Measurements from ENCODE around the gene SECISBP2. TPM values are rescaled to one million over a fixed set of nuclear protein-coding genes. Genes with fewer than 3 reads are reported as not detected.

SECISBP2 gene
- total and polyA plus RNA-seq, 2 of the 13 experiments (the other 11 are each of a cell fraction or from before 2014, with no cell fraction given) = 32.4 to 38.0 TPM

- TF ChIP-seq ZNF512B (CRISPR knock-in tag; IDR thresholded peaks at IDR 0.05; ENCODE audit: borderline replicate concordance) = no peak
- TF ChIP-seq FOSL1 (CRISPR knock-in tag; IDR thresholded peaks at IDR 0.05; ENCODE audit: borderline replicate concordance) = no peak
- TF ChIP-seq SOX5 (CRISPR knock-in tag; IDR thresholded peaks at IDR 0.05; ENCODE audit: borderline replicate concordance) = peak; percentile 34; the same call in 1 of the 2 replicates
- no peak for TF ChIP-seq CBFB (CRISPR knock-in tag; IDR thresholded peaks at IDR 0.05)
- no peak for TF ChIP-seq STAT5B (CRISPR knock-in tag; IDR thresholded peaks at IDR 0.05)
- no peak for TF ChIP-seq ZNF256 (CRISPR knock-in tag; conservative IDR thresholded peaks at IDR 0.05)
- peak; percentile 29; the same call in 1 of the 2 replicates for TF ChIP-seq ZNF331 (CRISPR knock-in tag; IDR thresholded peaks at IDR 0.05)
- TF ChIP-seq MNT (IDR thresholded peaks at IDR 0.05) = peak; percentile 43; the same call in 1 of the 2 replicates
- no peak for TF ChIP-seq GLI4 (CRISPR knock-in tag; IDR thresholded peaks at IDR 0.05; ENCODE audit: borderline replicate concordance)
- no peak for TF ChIP-seq RBM39 (IDR thresholded peaks at IDR 0.05; ENCODE audit: low read depth, low read length, poor library complexity, severe bottlenecking)
- TF ChIP-seq BHLHE40 (IDR thresholded peaks at IDR 0.05; ENCODE audit: low read length) = peak; percentile 55
- TF ChIP-seq FOSL2 (CRISPR knock-in tag; IDR thresholded peaks at IDR 0.05) = peak; percentile 74
- no peak for TF ChIP-seq SMARCE1 (IDR thresholded peaks at IDR 0.05; ENCODE audit: borderline replicate concordance)
- no peak for TF ChIP-seq ZSCAN20 (CRISPR knock-in tag; IDR thresholded peaks at IDR 0.05; ENCODE audit: borderline replicate concordance)
- 0 out of 3 replicates have a peak, but pooled peaks have one; percentile 29 for TF ChIP-seq MXI1 (IDR thresholded peaks at IDR 0.05; ENCODE audit: borderline replicate concordance, low read depth, low read length)
- TF ChIP-seq RBM22 (optimal IDR thresholded peaks at IDR 0.05; ENCODE audit: low read length) = no peak
- TF ChIP-seq TEAD3 (CRISPR knock-in tag; optimal IDR thresholded peaks at IDR 0.05; ENCODE audit: borderline replicate concordance) = peak; percentile 38
- TF ChIP-seq KLF11 (CRISPR knock-in tag; IDR thresholded peaks at IDR 0.05) = no peak
- no peak for TF ChIP-seq FOXA1 (IDR thresholded peaks at IDR 0.05)
- TF ChIP-seq FOXA1 (CRISPR knock-in tag; IDR thresholded peaks at IDR 0.05) = peak; percentile 35; the same call in 1 of the 2 replicates
- TF ChIP-seq ZNF335 (CRISPR knock-in tag; IDR thresholded peaks at IDR 0.05) = no peak
- peak; percentile 53 for TF ChIP-seq HNF4A (CRISPR knock-in tag; IDR thresholded peaks at IDR 0.05)
- no peak for TF ChIP-seq KMT2B (CRISPR knock-in tag; IDR thresholded peaks at IDR 0.05)
- peak; percentile 58; the same call in 1 of the 2 replicates for TF ChIP-seq ARID5B (CRISPR knock-in tag; IDR thresholded peaks at IDR 0.05)
- TF ChIP-seq SOX13 (IDR thresholded peaks at IDR 0.05) = no peak
- 0 out of 4 replicates have a peak, but pooled peaks of 1 of the 2 experiments have one; percentile 38 for TF ChIP-seq SOX13 (CRISPR knock-in tag; conservative IDR thresholded peaks at IDR 0.05 in 1 of 2, IDR thresholded peaks at IDR 0.05 in 1 of 2)
These were observed 35.7 kb downstream of the SECISBP2 start (continued) for GRCh38 chr9:89353989-89354388.
